ENCODE results near the gene ZNF534.
"Not testable (repeated sequence)": the region's sequence is repeated elsewhere in the genome, so short reads cannot be mapped to it uniquely, and the experiment has no call there.

The ZNF534 gene

DNA sequence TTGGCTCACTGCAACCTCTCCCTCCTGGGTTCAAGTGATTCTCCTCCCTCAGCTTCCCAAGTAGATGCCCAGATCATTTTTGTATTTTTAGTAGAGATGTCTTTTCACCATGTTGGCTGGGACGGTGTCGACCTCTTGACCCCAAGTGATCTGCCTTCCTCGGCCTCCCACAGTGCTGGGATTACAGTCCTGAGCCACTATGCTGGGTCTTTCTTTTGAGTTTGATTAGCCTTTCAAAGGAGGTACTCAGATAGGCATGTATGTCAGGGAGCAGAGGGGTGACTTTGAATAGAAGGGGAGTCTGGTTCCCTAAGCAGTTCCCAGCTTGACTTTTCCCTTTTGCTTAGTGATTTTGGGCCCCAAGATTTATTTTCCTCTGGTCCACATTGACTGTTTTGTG lies 71.5 kb downstream of the ZNF534 start:
- not testable (repeated sequence) for DNase-seq

DNA sequence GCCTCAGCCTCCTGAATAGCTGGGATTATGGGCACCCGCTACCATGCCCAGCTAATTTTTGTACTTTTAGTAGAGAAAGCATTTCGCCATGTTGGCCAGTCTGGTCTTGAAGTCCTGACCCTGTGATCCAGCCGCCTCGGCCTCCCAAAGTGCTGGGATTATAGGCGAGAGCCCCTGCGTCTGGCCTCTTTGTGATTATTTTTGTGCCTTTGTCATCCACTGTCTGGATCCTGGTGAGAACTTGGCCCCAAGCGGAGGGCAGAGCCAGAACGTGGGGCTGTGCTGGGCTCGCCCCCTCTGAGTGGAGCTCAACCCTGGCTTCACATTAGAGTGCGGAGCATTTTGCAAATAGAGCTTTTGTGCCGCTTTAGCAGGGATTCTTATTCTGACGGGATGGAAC lies 72.0 kb downstream of the ZNF534 start:
- DNase-seq: not testable (repeated sequence)
